Stimulated activated CD4-positive, alpha-beta T cell treated with anti-CD3 and anti-CD28 coated beads, TNF-alpha, amount 100 ng/mL, for 24 hours (primary cell): ENCODE results near the gene RASA2.
"Not testable (repeated sequence)": the region's sequence is repeated elsewhere in the genome, so short reads cannot be mapped to it uniquely, and the experiment has no call there.

ENCODE experiments used
- DNase-seq, 3 experiments: peaks; one replicate each; pipeline ENCODE4 v3.0.0-alpha.2; 2020; ENCODE audit warnings: low read depth in 3 of 3

Gene RASA2

DNA sequence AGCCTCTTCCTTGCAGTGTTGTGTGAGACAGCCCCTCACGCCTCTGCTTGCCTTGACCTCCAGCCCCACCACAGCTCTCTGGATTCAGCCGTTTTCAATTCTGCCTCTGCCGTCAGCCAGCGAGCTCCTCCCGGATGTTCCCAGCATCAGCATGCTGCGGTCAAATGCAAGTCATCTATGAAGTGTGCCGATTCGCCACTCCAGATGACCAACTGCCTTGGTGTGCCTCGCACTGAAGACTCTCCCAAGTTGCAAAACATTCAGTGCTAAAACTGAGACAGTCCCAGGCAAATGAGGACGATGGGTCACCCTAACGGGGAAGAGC is 30.6 kb upstream of the RASA2 start:
- no peak for DNase-seq

DNA sequence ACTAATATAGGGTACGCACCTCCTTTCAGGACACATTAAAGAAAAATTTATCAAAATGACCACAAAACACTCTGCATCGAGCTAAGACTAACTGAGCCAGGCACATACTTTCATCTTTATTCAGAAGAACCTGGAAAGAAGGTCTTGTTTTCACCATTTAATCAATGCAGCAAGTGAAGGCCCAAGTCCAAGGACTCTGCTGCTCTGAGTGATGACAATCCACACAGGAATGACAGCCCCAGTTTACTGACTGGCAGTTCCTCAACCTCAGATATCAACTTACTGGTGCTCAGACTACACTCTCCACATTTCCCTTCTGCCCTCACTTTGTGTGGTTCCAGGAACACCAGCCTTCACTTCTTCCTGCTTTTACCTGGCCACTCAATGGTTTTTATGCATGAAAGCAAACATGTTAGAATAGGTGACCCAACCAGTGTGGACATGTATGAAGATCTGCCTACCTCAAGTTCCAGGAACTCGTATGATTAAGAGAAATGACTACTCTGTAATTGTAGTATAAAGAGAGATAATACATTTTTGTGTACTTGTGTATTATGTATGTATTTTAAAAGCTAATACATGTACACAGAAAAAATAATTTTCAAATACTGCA is 29.1 kb upstream of the RASA2 start:
- no peak for DNase-seq

DNA sequence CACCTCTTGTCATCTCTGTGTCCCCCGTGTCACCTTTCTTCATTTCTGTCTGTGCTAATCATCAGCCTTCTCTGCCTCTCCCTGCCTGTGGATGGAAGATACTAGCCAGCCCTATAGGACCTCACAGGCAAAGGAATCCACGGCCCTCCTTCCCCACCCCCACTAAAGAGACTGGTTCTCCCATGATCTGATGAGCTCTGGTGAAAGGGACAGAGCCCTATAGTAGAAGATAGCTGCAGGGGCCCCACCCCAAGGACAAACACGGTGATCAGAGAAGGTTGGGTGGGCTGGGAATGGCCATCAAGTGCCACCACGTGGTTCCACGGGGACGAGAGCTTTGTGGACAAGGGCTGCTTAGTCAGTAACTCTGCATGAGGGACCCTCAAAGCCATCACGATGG is 27.8 kb upstream of the RASA2 start:
- no peak for DNase-seq

- peak; percentile 79 to 87 (median 84) for DNase-seq
Measured at GRCh38 chr3:141460097-141460704, 26.6 kb upstream of the RASA2 start.

DNA sequence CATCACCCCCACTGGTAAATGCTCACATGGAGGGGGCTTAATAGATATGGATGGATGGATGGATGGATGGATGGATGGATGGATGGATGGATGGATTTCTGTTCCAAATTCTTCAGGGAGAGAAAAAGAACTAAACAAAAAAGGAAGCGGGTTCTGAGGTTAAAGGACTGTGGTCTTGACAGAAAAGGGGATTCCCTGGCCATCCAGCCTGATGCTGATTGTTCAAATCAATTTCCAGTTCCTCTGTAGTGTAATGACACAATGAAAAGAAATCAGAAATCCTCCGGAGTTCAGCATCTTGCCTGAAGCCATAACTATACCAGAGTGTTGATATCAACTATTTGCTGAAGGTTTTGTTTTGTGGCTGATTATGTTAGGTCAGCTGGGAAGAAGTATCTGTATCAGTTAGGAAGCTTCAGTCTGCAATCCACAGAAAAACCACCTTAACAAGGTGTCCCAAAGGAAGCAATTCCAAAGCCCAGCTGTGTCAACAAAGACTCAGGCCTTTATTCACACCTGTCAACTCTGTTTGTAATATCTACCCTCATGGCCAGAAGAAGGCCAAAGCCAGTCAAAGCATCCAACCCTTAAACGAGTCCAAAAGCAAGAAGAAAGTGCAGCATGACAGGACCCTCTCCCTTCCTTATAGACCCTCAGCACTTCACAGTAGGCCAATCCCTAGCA is 24.5 kb upstream of the RASA2 start:
- no peak for DNase-seq

GRCh38 chr3:141465221-141465620 is 21.6 kb upstream of the RASA2 start:
- no peak for DNase-seq

- no peak for DNase-seq
Measured at GRCh38 chr3:141466633-141467169, 20.1 kb upstream of the RASA2 start.

DNA sequence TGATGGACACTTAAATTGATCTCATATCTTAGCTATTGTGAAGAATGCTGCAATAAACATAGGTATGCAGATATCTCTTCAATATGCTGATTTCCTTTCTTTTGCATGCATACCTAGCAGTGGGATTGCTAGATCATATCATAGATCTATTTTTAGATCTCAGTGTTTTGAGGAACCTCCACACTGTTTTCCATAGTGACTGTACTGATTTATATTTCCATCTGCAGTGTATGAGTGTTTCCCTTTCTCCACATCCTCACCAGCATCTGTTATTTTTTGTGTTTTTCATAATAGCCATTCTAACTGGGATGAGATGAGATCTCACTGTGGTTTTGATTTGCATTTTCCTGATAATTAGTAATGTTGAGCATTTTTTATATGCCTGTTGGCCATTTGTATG is 17.1 kb upstream of the RASA2 start:
- DNase-seq, result no peak

DNA sequence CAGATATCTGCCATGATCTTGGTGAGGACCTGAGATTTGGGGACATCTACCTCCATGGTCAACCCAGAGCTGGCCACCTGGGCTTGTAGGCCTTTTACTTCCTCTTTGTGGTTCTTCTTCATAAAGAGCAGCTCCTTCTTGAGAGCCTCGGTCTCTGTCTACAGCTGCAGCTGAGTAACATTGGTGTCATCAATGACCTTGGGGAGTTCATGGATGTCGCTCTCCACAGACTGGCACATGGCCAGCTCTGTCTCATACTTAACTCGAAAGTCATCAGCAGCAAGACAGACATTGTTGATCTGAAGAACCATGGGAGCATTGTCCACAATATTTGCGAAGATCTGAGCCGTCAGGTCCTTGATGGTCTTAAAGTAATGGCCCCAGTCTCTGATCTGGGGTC is 15.7 kb upstream of the RASA2 start:
- DNase-seq, result no peak

GRCh38 chr3:141476033-141476432 is 10.8 kb upstream of the RASA2 start:
- DNase-seq, result no peak

DNA sequence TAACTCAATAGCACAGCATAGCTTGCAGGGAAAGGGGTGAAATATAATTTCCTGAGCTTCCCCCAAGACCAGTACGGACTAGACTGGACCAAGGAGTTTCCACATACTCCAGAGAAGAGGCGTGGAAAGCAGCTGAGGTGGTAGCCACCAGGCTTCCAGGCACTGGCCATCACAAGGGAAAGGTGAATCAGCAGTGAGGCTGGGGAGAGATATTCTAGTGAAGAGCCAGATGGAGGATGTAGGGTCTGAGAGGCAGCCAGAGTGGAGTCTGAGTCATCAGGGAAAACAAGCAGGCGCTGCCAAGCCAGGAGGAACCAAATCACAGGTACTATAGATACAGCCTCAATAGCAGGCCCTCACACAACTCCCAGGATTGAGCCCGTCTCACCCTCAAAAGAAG is 9.6 kb upstream of the RASA2 start:
- no peak for DNase-seq

GRCh38 chr3:141478139-141478538 is 8.7 kb upstream of the RASA2 start:
- DNase-seq, result no peak

GRCh38 chr3:141478840-141479239 is 8.0 kb upstream of the RASA2 start:
- not testable (repeated sequence) for DNase-seq

- no peak for DNase-seq
Measured at GRCh38 chr3:141482245-141482922, 4.4 kb upstream of the RASA2 start.

- DNase-seq, result no peak
Measured at GRCh38 chr3:141484701-141485287, 2.0 kb upstream of the RASA2 start.

- DNase-seq, result no peak
Measured at GRCh38 chr3:141485641-141486495, 959 bp upstream of the RASA2 start.

- DNase-seq, result no peak
Measured at GRCh38 chr3:141486496-141486745, 406 bp upstream of the RASA2 start.

GRCh38 chr3:141487521-141488252 is 860 bp downstream of the RASA2 start:
- peak; percentile 65 to 87 (median 65) for DNase-seq

DNA sequence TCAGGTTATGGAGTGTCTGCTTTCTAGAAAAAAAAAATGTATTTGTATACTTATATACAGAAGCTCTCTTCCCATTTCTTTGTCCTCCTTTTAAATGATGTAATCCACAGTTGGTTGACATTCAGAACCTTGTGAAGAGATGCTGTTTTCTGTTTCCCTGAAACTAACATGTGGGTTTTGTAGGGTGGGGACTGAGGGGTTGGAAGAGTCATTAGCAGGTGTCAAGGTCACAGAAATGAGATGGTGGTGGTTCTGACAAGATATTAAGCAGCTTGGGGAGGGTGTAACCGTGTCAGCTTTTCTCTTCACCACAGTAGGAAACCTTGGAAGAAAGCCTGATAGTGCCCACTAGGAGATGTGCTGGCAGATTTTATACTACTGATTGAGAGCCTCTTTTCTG is 2.4 kb downstream of the RASA2 start:
- DNase-seq, result no peak

DNA sequence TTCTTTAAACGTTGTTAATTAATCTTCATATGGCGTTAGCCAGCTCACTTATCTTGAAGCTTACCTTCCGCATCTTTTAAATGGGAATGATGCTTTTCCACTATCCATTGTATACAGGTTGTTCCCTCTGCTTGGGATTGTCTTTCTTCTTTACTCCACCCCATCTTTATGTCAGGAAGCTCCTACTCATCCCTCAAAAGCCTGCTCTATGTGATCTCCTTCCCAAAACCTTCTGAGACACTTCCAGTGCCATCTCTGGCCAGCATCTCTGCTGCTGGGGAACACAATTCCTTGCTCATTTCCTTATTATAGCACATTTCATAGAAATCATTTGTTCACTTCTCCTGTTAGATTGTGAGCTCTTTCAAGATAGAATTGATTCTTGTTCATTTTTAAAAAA is 4.3 kb downstream of the RASA2 start:
- no peak for DNase-seq

GRCh38 chr3:141491929-141492328 is 5.1 kb downstream of the RASA2 start:
- DNase-seq, result no peak
